Activated T-helper 17 cell treated with anti-CD3 and anti-CD28 coated beads, Interleukin-2, amount 50 U/mL, for 72 hours (primary cell): ENCODE data around the gene PPP1R26. TPM values are rescaled to one million over a fixed set of nuclear protein-coding genes. Genes with fewer than 3 reads are reported as not detected.
"Not testable (repeated sequence)": the region's sequence is repeated elsewhere in the genome, so short reads cannot be mapped to it uniquely, and the experiment has no call there.

ENCODE experiments used
- ATAC-seq: fragments of 150-1000 bp; cut with Tn5 transposase; replicated peaks from 2 replicates; pipeline ENCODE4 v1.10.0; 2021; ENCODE audit warnings: mild to moderate bottlenecking, moderate library complexity
- H3K27ac Mint-ChIP-seq: one replicate; pipeline ENCODE4 v1.8.0; 2022; ENCODE audit warnings: mixed read lengths
- H3K27me3 Mint-ChIP-seq: one replicate; pipeline ENCODE4 v1.8.0; 2022; ENCODE audit warnings: mixed read lengths
- H3K36me3 Mint-ChIP-seq: one replicate; pipeline ENCODE4 v1.8.0; 2022; ENCODE audit warnings: low read depth, mild to moderate bottlenecking, mixed read lengths
- H3K4me1 Mint-ChIP-seq: one replicate; pipeline ENCODE4 v1.8.0; 2022; ENCODE audit warnings: mixed read lengths
- H3K4me3 Mint-ChIP-seq: one replicate; pipeline ENCODE4 v1.8.0; 2022; ENCODE audit warnings: mild to moderate bottlenecking, mixed read lengths
- H3K9me3 Mint-ChIP-seq: one replicate; pipeline ENCODE4 v1.8.0; 2022; ENCODE audit warnings: mixed read lengths
- total RNA-seq, 2 donors: library from RNA; stranded (reverse); gene quantifications; one replicate each; pipeline ENCODE4 v1.2.3, GENCODE V29; 2022

Gene PPP1R26
- total RNA-seq, 2 donors from 2014 or later = 2.5 to 3.4 TPM

- Mint-ChIP-seq H3K4me3 (no peak overlapping the region), H3K27me3 (peaks cover 3% of the 10 kb centered on the region), H3K9me3 (no peaks in the 10 kb centered on the region), H3K36me3 (no peaks in the 10 kb centered on the region), H3K4me1 (no peaks in the 10 kb centered on the region), H3K27ac (no peak overlapping the region)
- no peak for ATAC-seq
These were observed 44.0 kb downstream of the PPP1R26 start for GRCh38 chr9:135523521-135524129.

DNA sequence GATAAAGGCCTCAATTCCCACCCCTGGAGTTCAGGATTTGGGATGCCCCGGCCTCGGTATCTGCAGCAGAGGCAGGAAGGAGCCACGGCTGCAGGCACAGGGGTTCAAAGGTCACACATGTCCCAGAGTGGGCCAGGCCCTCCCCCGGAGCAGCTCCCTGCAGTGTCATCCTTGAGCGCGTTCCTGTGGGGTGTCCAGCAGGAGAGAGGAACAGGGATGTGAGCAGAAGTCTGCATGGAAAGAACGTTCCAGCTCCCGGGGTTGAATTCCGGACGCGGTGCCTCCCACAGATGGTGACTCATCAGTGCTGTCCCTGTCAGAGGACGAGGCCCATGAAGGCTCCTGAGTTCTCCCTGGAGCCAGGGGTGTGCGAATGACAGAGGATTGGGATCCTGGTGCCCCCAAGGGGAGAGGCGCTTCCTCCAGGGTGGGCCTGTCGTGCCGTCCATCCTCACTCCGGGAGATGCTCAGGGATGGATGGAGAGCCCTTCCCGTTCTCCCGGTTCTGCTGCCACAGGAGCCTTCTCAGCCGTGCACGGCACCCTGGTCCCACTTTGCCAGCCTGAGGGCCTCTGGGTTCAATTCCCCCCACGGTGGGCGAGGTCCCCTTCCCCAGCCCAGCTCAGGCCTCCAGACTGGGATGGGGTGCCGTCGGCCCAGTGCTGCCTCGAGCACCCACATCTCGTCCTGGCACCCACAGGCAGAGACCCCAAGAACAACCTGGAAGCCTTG is 44.7 kb downstream of the PPP1R26 start:
- peaks cover 2% of the 10 kb centered on the region for H3K27me3 Mint-ChIP-seq
- no peaks in the 10 kb centered on the region for H3K36me3 Mint-ChIP-seq
- no peaks in the 10 kb centered on the region for H3K9me3 Mint-ChIP-seq
- no peak overlapping the region for H3K4me3 Mint-ChIP-seq
- no peaks in the 10 kb centered on the region for H3K4me1 Mint-ChIP-seq
- no peak overlapping the region for H3K27ac Mint-ChIP-seq
- ATAC-seq = no peak

- H3K27me3 Mint-ChIP-seq = no peaks in the 10 kb centered on the region
- no peak overlapping the region for H3K27ac Mint-ChIP-seq
- ATAC-seq = no peak
- H3K36me3 Mint-ChIP-seq = no peaks in the 10 kb centered on the region
- H3K9me3 Mint-ChIP-seq = no peaks in the 10 kb centered on the region
- H3K4me3 Mint-ChIP-seq = no peak overlapping the region
- H3K4me1 Mint-ChIP-seq = no peaks in the 10 kb centered on the region
These were observed 45.9 kb downstream of the PPP1R26 start for GRCh38 chr9:135525241-135526088.

DNA sequence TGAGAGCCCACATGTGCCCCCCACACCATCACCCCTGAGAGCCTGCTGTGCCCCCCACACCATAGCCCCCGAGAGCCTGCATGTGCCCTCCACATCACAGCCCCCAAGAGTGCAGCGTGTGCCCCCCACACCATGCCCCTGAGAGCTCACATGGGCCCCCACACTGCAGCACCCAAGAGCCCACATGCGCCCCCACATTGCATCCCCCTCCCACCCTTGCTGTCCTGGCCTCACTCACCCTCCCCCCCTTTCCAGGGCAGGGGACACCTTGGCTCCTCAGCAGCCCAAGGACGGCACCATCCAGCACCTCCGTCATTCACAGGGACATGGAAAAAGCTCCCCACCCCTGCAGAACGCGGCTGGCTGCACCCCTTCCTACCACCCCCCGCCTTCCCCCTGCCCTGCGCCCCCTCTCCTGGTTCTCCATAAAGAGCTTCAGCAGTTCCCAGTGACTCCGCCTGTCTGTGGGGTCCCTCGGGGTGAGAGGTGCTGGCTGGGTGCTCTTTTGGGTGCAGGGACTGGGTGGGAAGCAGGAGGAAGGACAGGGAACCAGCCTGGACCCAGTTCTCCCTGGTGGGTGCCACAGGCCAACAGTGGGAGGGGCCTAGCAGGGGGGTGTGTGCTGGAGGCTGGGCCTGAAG is 46.6 kb downstream of the PPP1R26 start:
- no peaks in the 10 kb centered on the region for H3K27me3 Mint-ChIP-seq
- H3K9me3 Mint-ChIP-seq = no peaks in the 10 kb centered on the region
- H3K27ac Mint-ChIP-seq = no peak overlapping the region
- no peaks in the 10 kb centered on the region for H3K4me1 Mint-ChIP-seq
- no peak overlapping the region for H3K4me3 Mint-ChIP-seq
- ATAC-seq = no peak
- no peaks in the 10 kb centered on the region for H3K36me3 Mint-ChIP-seq

DNA sequence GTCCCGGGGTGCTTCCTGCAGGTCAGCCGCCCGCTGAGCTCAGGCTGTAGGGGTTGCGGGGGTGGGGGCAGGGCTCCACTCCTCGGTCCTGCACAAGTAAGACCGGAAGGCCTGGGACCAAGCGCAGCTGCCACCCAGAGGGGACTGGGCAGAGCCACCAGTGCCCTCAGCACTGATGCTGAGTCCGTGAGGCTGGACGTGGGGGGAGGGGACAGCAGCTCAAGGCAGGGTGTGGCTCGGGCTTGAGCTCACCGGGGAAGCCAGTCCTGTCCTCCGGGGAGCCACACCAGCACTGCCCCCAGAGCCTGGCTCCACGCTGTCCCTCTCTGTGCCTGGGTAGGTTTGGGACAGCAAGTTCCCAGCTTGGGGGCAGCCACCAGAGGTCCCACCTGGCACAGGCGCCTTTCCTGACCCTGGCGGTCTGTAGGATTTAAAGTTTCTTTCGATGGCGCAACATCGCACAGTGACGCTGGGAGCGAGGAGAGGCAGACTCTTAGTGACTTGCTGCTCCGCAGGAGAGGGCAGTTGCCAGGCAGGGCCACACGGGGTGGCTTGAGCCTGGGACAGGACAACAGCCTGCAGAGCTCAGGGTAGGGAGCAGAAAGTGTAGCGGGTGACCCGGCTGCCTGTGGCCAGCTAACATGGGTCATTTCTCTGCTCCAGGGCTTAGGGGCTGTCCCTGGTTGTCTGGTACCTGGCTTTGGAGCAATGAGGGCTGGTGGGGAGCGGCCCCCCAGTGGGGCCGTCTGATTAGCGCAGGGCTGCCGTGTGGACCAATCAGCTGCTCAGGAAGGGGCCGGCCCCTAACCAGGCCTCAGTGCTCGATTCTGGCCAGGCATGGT is 47.4 kb downstream of the PPP1R26 start:
- Mint-ChIP-seq H3K9me3 (no peaks in the 10 kb centered on the region), H3K27me3 (peaks cover 5% of the 10 kb centered on the region), H3K4me1 (no peaks in the 10 kb centered on the region), H3K36me3 (no peaks in the 10 kb centered on the region), H3K27ac (no peak overlapping the region), H3K4me3 (no peak overlapping the region)
- ATAC-seq = no peak

GRCh38 chr9:135528842-135529435 is 49.4 kb downstream of the PPP1R26 start:
- ATAC-seq = peak; percentile 32
- not testable (repeated sequence) for H3K4me3 Mint-ChIP-seq, H3K27ac Mint-ChIP-seq, H3K36me3 Mint-ChIP-seq, H3K4me1 Mint-ChIP-seq, H3K9me3 Mint-ChIP-seq
- peaks cover 11% of the 10 kb centered on the region for H3K27me3 Mint-ChIP-seq

- H3K27me3 Mint-ChIP-seq = peaks cover 19% of the 10 kb centered on the region
- no peak overlapping the region for H3K4me3 Mint-ChIP-seq
- no peaks in the 10 kb centered on the region for H3K36me3 Mint-ChIP-seq
- H3K27ac Mint-ChIP-seq = peak overlapping the region; percentile 2
- no peaks in the 10 kb centered on the region for H3K9me3 Mint-ChIP-seq
- no peak for ATAC-seq
- no peaks in the 10 kb centered on the region for H3K4me1 Mint-ChIP-seq
These were observed 50.6 kb downstream of the PPP1R26 start for GRCh38 chr9:135530146-135530545.

- Mint-ChIP-seq H3K36me3 (no peaks in the 10 kb centered on the region), H3K27ac (no peak overlapping the region), H3K9me3 (no peaks in the 10 kb centered on the region), H3K4me3 (no peak overlapping the region), H3K27me3 (peaks cover 19% of the 10 kb centered on the region), H3K4me1 (no peaks in the 10 kb centered on the region)
- ATAC-seq = no peak
These were observed 51.5 kb downstream of the PPP1R26 start for GRCh38 chr9:135531096-135531495.

DNA sequence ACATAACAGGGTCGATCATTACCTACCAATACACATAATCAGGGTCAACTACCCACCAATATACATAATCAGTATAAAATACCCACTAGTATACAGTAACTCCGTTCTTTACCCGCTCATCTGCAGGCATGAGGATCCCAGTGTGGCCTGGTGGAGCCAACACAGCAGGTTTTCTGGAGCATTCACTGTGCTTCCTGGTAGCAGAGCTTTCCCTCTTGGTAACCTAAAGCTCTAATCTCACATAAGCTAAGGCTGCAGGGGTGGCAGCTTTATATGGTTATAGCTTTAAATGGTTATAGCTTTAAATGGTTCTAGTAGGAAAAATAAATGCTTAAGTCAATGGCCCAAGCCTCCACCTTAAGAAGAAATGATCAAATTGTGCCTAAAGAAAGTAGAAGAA is 53.5 kb downstream of the PPP1R26 start:
- no peaks in the 10 kb centered on the region for H3K36me3 Mint-ChIP-seq
- peaks cover 31% of the 10 kb centered on the region for H3K27me3 Mint-ChIP-seq
- no peaks in the 10 kb centered on the region for H3K9me3 Mint-ChIP-seq
- no peak overlapping the region for H3K27ac Mint-ChIP-seq
- no peaks in the 10 kb centered on the region for H3K4me1 Mint-ChIP-seq
- no peak overlapping the region for H3K4me3 Mint-ChIP-seq
- no peak for ATAC-seq

DNA sequence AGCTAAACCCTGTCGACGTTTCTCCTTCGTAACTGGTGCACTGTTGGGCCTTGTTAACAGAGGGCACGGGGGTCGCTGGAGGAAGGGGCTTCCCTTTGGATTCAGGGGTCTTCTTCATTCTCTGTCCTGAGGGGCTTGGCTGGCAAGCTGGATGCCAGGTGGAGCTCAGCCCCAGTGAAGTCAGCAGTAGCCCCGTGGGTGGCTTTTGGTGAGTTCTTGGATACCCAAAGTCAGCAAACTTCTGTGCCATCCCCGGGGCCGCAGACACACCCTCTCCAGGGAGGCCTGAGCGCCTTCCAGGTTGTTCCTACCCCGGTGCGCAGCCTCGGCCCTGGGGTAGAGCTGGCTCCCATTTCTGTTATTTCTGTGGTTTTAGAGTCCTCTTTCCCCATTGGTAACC is 54.1 kb downstream of the PPP1R26 start:
- peaks cover 37% of the 10 kb centered on the region for H3K27me3 Mint-ChIP-seq
- H3K36me3 Mint-ChIP-seq = no peaks in the 10 kb centered on the region
- H3K27ac Mint-ChIP-seq = no peak overlapping the region
- H3K4me1 Mint-ChIP-seq = no peaks in the 10 kb centered on the region
- no peak overlapping the region for H3K4me3 Mint-ChIP-seq
- no peaks in the 10 kb centered on the region for H3K9me3 Mint-ChIP-seq
- ATAC-seq = no peak

DNA sequence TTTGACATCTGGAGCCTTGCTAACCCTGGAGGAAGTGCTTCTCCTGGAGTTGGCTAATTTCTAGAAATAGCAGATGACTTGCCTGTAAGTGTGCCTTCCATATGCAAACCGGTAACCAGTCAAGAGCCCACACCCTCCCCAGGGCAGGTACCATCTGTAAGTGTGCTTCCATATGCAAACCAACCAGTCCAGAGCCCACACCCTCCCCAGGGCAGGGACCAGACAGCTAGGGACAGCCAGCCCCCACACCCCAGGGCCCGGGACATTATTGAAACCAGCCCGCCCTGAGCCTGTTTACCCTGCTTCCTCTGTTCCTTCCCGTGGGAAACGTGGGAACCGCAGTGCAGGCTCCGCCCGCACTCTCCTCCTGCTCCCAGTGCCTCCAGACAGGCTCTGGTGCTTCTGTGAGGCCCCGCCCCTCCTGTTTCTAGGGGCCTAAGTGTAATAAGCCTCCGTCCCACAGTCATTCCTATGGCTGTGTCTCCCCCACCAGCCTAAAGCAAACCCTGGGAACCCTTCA is 54.7 kb downstream of the PPP1R26 start:
- ATAC-seq, H3K27ac Mint-ChIP-seq, H3K9me3 Mint-ChIP-seq, H3K4me3 Mint-ChIP-seq, H3K4me1 Mint-ChIP-seq, H3K36me3 Mint-ChIP-seq: not testable (repeated sequence)
- peaks cover 40% of the 10 kb centered on the region for H3K27me3 Mint-ChIP-seq

- not testable (repeated sequence) for H3K9me3 Mint-ChIP-seq, H3K4me3 Mint-ChIP-seq, H3K36me3 Mint-ChIP-seq, H3K27ac Mint-ChIP-seq, ATAC-seq, H3K4me1 Mint-ChIP-seq
- peaks cover 44% of the 10 kb centered on the region for H3K27me3 Mint-ChIP-seq
These were observed 55.2 kb downstream of the PPP1R26 start for GRCh38 chr9:135534826-135535225.

- not testable (repeated sequence) for H3K9me3 Mint-ChIP-seq, ATAC-seq, H3K36me3 Mint-ChIP-seq, H3K27ac Mint-ChIP-seq, H3K4me3 Mint-ChIP-seq, H3K4me1 Mint-ChIP-seq
- peaks cover 51% of the 10 kb centered on the region for H3K27me3 Mint-ChIP-seq
These were observed 56.0 kb downstream of the PPP1R26 start for GRCh38 chr9:135535631-135536030.
